Mesendoderm (in vitro differentiated cells): Measurements from ENCODE around the gene ATP7B.

Source experiments
- DNase-seq: peaks from one replicate; pipeline ENCODE4 v3.0.0; 2013
- H2AK5ac ChIP-seq: 2 replicates; pipeline ENCODE4 v1.6.1; 2013; ENCODE audit warnings: low read length, inconsistent platforms
- H2BK120ac ChIP-seq: 2 replicates; pipeline ENCODE4 v1.6.1; 2013; ENCODE audit warnings: low read depth, mild to moderate bottlenecking, low read length, moderate library complexity, mixed read lengths
- H2BK15ac ChIP-seq: replicated peaks from 2 replicates; pipeline ENCODE4 v1.6.1; 2013; ENCODE audit warnings: low read depth, mild to moderate bottlenecking, moderate library complexity
- H2BK5ac ChIP-seq: 2 replicates; pipeline ENCODE4 v1.6.1; 2013; ENCODE audit warnings: low read length, inconsistent platforms
- H3K18ac ChIP-seq: 2 replicates; pipeline ENCODE4 v1.6.1; 2013; ENCODE audit warnings: mild to moderate bottlenecking, low read length, mixed read lengths
- H3K23ac ChIP-seq: one replicate; pipeline ENCODE4 v1.6.1; 2013; ENCODE audit warnings: low read length
- H3K27ac ChIP-seq: 2 replicates; pipeline ENCODE4 v1.5.1; 2013; ENCODE audit warnings: low read depth, mild to moderate bottlenecking, inconsistent platforms, low read length, moderate library complexity
- H3K27me3 ChIP-seq: 2 replicates; pipeline ENCODE4 v1.6.1; 2013; ENCODE audit warnings: low read length, control low read depth, mild to moderate bottlenecking, inconsistent platforms; ENCODE audit not compliant: insufficient read depth, poor library complexity
- H3K36me3 ChIP-seq: 2 replicates; pipeline ENCODE4 v1.6.1; 2013; ENCODE audit warnings: low read length, inconsistent platforms; ENCODE audit not compliant: control insufficient read depth, insufficient read depth
- H3K4ac ChIP-seq: one replicate; pipeline ENCODE4 v1.6.1; 2013; ENCODE audit warnings: low read depth, mild to moderate bottlenecking, low read length, moderate library complexity
- H3K4me1 ChIP-seq: 2 replicates; pipeline ENCODE4 v1.6.1; 2013; ENCODE audit warnings: low read depth, low read length, inconsistent platforms; ENCODE audit not compliant: control insufficient read depth
- H3K4me2 ChIP-seq: 2 replicates; pipeline ENCODE4 v1.6.1; 2013; ENCODE audit warnings: low read length
- H3K4me3 ChIP-seq: 2 replicates; pipeline ENCODE4 v1.5.1; 2013; ENCODE audit warnings: mild to moderate bottlenecking, low read length
- H3K56ac ChIP-seq: one replicate; pipeline ENCODE4 v1.6.1; 2013; ENCODE audit warnings: low read length
- H3K79me1 ChIP-seq: 2 replicates; pipeline ENCODE4 v1.6.1; 2013; ENCODE audit warnings: low read length, inconsistent platforms
- H3K79me2 ChIP-seq: 2 replicates; pipeline ENCODE4 v1.6.1; 2013; ENCODE audit warnings: mild to moderate bottlenecking, low read length; ENCODE audit not compliant: control insufficient read depth, insufficient read depth
- H3K9ac ChIP-seq: 2 replicates; pipeline ENCODE4 v1.6.1; 2013; ENCODE audit warnings: low read length, inconsistent platforms
- H4K5ac ChIP-seq: one replicate; pipeline ENCODE4 v1.6.1; 2013; ENCODE audit warnings: low read length
- H4K8ac ChIP-seq: one replicate; pipeline ENCODE4 v1.6.1; 2013; ENCODE audit warnings: low read depth, mild to moderate bottlenecking, control low read depth, low read length, moderate library complexity
- WGBS: extraction: QIAGEN DNeasy Blood & Tissue Kit; methylation state at CpG from one replicate; pipeline ENCODE4 v1.1.7; 2013; ENCODE audit warnings: low lambda C conversion rate, missing lambda C conversion rate; ENCODE audit not compliant: insufficient coverage; ENCODE audit errors: extremely low coverage; 5-methylcytosine and 5-hydroxymethylcytosine counted together

ATP7B gene

GRCh38 chr13:51924756-51925544 is 86.3 kb downstream of the ATP7B start:
- no peaks in the 10 kb centered on the region for H3K36me3 ChIP-seq
- DNase-seq: no peak
- H3K79me1 ChIP-seq: no peaks in the 10 kb centered on the region
- H2BK15ac ChIP-seq: no peak overlapping the region
- H4K5ac ChIP-seq: no peak overlapping the region
- H3K79me2 ChIP-seq: no peaks in the 10 kb centered on the region
- H3K4ac ChIP-seq: no peak overlapping the region
- H3K27ac ChIP-seq: no peak overlapping the region
- H3K4me1 ChIP-seq: peaks cover 9% of the 10 kb centered on the region
- no peak overlapping the region for H2BK5ac ChIP-seq
- H3K56ac ChIP-seq: no peak overlapping the region
- no peak overlapping the region for H2AK5ac ChIP-seq
- H3K18ac ChIP-seq: no peak overlapping the region
- no peak overlapping the region for H3K4me3 ChIP-seq
- no peak overlapping the region for H3K9ac ChIP-seq
- H3K4me2 ChIP-seq: no peak overlapping the region
- no CpG with 5 or more reads among the region's 9 CpGs for WGBS
- H4K8ac ChIP-seq: no peak overlapping the region
- no peak overlapping the region for H2BK120ac ChIP-seq
- H3K27me3 ChIP-seq: no peaks in the 10 kb centered on the region
- H3K23ac ChIP-seq: no peak overlapping the region

- Histone ChIP-seq H3K4me3 (no peak overlapping the region), H3K27me3 (no peaks in the 10 kb centered on the region), H3K56ac (no peak overlapping the region), H3K79me1 (no peaks in the 10 kb centered on the region), H3K4me2 (no peak overlapping the region), H2BK120ac (no peak overlapping the region), H3K79me2 (no peaks in the 10 kb centered on the region), H3K4me1 (peaks cover 9% of the 10 kb centered on the region), H4K8ac (no peak overlapping the region), H3K9ac (no peak overlapping the region), H3K18ac (no peak overlapping the region), H3K23ac (no peak overlapping the region), H2AK5ac (no peak overlapping the region), H3K4ac (no peak overlapping the region), H2BK5ac (no peak overlapping the region), H3K36me3 (no peaks in the 10 kb centered on the region), H4K5ac (no peak overlapping the region), H3K27ac (no peak overlapping the region), H2BK15ac (no peak overlapping the region)
- WGBS: no CpG with 5 or more reads among the region's 3 CpGs
- DNase-seq: peak; percentile 73
These were observed 87.2 kb downstream of the ATP7B start for GRCh38 chr13:51923983-51924539.

GRCh38 chr13:51922771-51923480 is 88.3 kb downstream of the ATP7B start:
- Histone ChIP-seq H3K23ac (no peak overlapping the region), H3K27ac (no peak overlapping the region), H2BK5ac (no peak overlapping the region), H2AK5ac (no peak overlapping the region), H4K8ac (no peak overlapping the region), H3K36me3 (no peaks in the 10 kb centered on the region), H3K79me2 (no peaks in the 10 kb centered on the region), H4K5ac (no peak overlapping the region), H2BK120ac (no peak overlapping the region), H3K79me1 (no peaks in the 10 kb centered on the region), H3K18ac (no peak overlapping the region), H2BK15ac (no peak overlapping the region), H3K9ac (no peak overlapping the region), H3K4me2 (no peak overlapping the region), H3K56ac (no peak overlapping the region), H3K4me1 (peaks cover 9% of the 10 kb centered on the region), H3K4me3 (no peak overlapping the region), H3K27me3 (no peaks in the 10 kb centered on the region), H3K4ac (no peak overlapping the region)
- WGBS: no CpG with 5 or more reads among the region's 10 CpGs
- DNase-seq: no peak

GRCh38 chr13:51921790-51922740 is 89.2 kb downstream of the ATP7B start:
- DNase-seq: peak; percentile 50
- H2AK5ac ChIP-seq: no peak overlapping the region
- H3K4me3 ChIP-seq: no peak overlapping the region
- no peak overlapping the region for H4K5ac ChIP-seq
- H2BK120ac ChIP-seq: no peak overlapping the region
- peaks cover 9% of the 10 kb centered on the region for H3K4me1 ChIP-seq
- H3K79me2 ChIP-seq: no peaks in the 10 kb centered on the region
- no peaks in the 10 kb centered on the region for H3K36me3 ChIP-seq
- no peak overlapping the region for H3K56ac ChIP-seq
- H3K4ac ChIP-seq: no peak overlapping the region
- H2BK15ac ChIP-seq: no peak overlapping the region
- H2BK5ac ChIP-seq: no peak overlapping the region
- WGBS: no CpG with 5 or more reads among the region's 14 CpGs
- no peak overlapping the region for H3K18ac ChIP-seq
- H3K9ac ChIP-seq: no peak overlapping the region
- no peaks in the 10 kb centered on the region for H3K27me3 ChIP-seq
- H3K23ac ChIP-seq: no peak overlapping the region
- H3K4me2 ChIP-seq: no peak overlapping the region
- no peak overlapping the region for H4K8ac ChIP-seq
- no peak overlapping the region for H3K27ac ChIP-seq
- no peaks in the 10 kb centered on the region for H3K79me1 ChIP-seq

GRCh38 chr13:51920786-51921185 is 90.5 kb downstream of the ATP7B start:
- Histone ChIP-seq H3K27me3 (no peaks in the 10 kb centered on the region), H3K4me3 (no peak overlapping the region), H2BK5ac (no peak overlapping the region), H3K79me1 (no peaks in the 10 kb centered on the region), H3K23ac (peak overlapping the region; percentile 11), H3K4ac (no peak overlapping the region), H3K27ac (no peak overlapping the region), H3K4me1 (peaks cover 9% of the 10 kb centered on the region), H3K9ac (no peak overlapping the region), H2BK15ac (no peak overlapping the region), H4K8ac (no peak overlapping the region), H4K5ac (no peak overlapping the region), H2AK5ac (no peak overlapping the region), H3K56ac (no peak overlapping the region), H2BK120ac (no peak overlapping the region), H3K18ac (no peak overlapping the region), H3K4me2 (no peak overlapping the region), H3K79me2 (no peaks in the 10 kb centered on the region), H3K36me3 (no peaks in the 10 kb centered on the region)
- no CpG with 5 or more reads among the region's 8 CpGs for WGBS
- DNase-seq: peak; percentile 49
